ENCODE results near the gene LATS2.

The LATS2 gene

GRCh38 chr13:21066946-21067345, 5.6 kb upstream of the LATS2 start:
- DNase-seq (ENCODE audit: extremely low read depth, low read depth): no peak
- no peak for TF ChIP-seq CTCF (IDR thresholded peaks at IDR 0.05; ENCODE audit: low read depth, low read length)

- TF ChIP-seq CTCF (IDR thresholded peaks at IDR 0.05; ENCODE audit: low read depth, low read length): no peak
- no peak for DNase-seq (ENCODE audit: extremely low read depth, low read depth)
Measured at GRCh38 chr13:21065686-21066085, 4.3 kb upstream of the LATS2 start.

- DNase-seq (ENCODE audit: extremely low read depth, low read depth): no peak
- no peak for TF ChIP-seq CTCF (IDR thresholded peaks at IDR 0.05; ENCODE audit: low read depth, low read length)
Measured at GRCh38 chr13:21063031-21063430, 1.6 kb upstream of the LATS2 start.

GRCh38 chr13:21060338-21061028, 903 bp downstream of the LATS2 start:
- no peak for TF ChIP-seq CTCF (IDR thresholded peaks at IDR 0.05; ENCODE audit: low read depth, low read length)
- no peak for DNase-seq (ENCODE audit: extremely low read depth, low read depth)

- DNase-seq (ENCODE audit: extremely low read depth, low read depth): no peak
- TF ChIP-seq CTCF (IDR thresholded peaks at IDR 0.05; ENCODE audit: low read depth, low read length): no peak
Measured at GRCh38 chr13:21059641-21060337, 1.6 kb downstream of the LATS2 start.

GRCh38 chr13:21058361-21058760, 3.0 kb downstream of the LATS2 start:
- no peak for TF ChIP-seq CTCF (IDR thresholded peaks at IDR 0.05; ENCODE audit: low read depth, low read length)
- no peak for DNase-seq (ENCODE audit: extremely low read depth, low read depth)

GRCh38 chr13:21055511-21056045, 5.8 kb downstream of the LATS2 start:
- no peak for DNase-seq (ENCODE audit: extremely low read depth, low read depth)
- TF ChIP-seq CTCF (IDR thresholded peaks at IDR 0.05; ENCODE audit: low read depth, low read length): no peak
